Activated CD4-positive, CD25-positive, alpha-beta regulatory T cell treated with anti-CD3 and anti-CD28 coated beads, Interleukin-2, amount 50 U/mL, for 24 hours (primary cell): ENCODE data around the gene TAAR6.
"Not testable (repeated sequence)": the region's sequence is repeated elsewhere in the genome, so short reads cannot be mapped to it uniquely, and the experiment has no call there.

Experiments used
- ATAC-seq, 2 donors: fragments of 150-1000 bp; cut with Tn5 transposase; one replicate each; pipeline ENCODE4 v1.10.0; 2021; ENCODE audit warnings: mild to moderate bottlenecking in 1 of 2, moderate library complexity in 1 of 2

The TAAR6 gene

GRCh38 chr6:132570221-132570777, at the start of gene TAAR6:
TAAR6 (plus strand) TSS chr6:132570322; CDS start chr6:132570322, 0 bp downstream.
- no peak for ATAC-seq

GRCh38 chr6:132520953-132521352, 49.2 kb upstream of the TAAR6 start:
- no peak for ATAC-seq

DNA sequence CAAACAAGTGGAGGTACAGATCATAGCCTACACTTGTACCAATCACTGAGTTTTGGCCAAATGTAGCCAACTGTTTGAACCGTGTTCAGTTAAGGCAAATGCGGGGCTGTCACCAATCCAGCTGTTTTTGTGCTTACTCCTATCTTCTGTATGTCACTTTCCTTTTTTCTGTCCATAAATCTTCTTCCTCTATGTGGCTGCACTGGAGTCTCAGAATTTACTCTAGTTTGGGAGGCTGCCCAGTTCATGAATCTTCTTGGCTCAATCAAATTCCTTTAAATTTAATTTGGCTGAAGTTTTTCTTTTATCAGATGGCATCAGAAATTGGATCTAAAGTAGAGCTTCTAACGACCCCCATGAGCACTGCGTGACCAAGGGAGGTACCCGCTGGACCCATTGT, 45.5 kb upstream of the TAAR6 start:
- no peak for ATAC-seq

- no peak for ATAC-seq
Observed at GRCh38 chr6:132525866-132526265, 44.3 kb upstream of the TAAR6 start.

- no peak for ATAC-seq
Observed at GRCh38 chr6:132526461-132526860, 43.7 kb upstream of the TAAR6 start.

GRCh38 chr6:132527791-132528190, 42.3 kb upstream of the TAAR6 start:
- ATAC-seq: no peak

- peak; percentile 67 to 74 for ATAC-seq
Observed at GRCh38 chr6:132530293-132530974, 39.7 kb upstream of the TAAR6 start.

- not testable (repeated sequence) for ATAC-seq
Observed at GRCh38 chr6:132534546-132534945, 35.6 kb upstream of the TAAR6 start.

GRCh38 chr6:132537145-132537544, 33.0 kb upstream of the TAAR6 start:
- ATAC-seq: no peak

DNA sequence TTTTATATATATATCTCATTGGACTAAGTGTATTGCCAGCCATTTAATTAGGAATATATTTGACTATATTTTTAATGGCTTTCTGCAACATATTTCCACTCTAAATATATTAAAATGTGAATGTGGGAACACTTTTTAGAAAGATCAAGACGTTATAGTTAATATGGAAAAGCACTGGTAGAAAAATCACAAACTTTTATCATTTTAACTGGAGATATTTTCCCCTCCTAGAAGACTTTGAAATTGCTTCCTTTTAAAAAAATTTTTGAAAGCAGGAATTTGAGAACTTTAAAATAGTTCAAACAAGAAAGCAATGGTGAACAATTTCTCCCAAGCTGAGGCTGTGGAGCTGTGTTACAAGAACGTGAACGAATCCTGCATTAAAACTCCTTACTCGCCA, 32.1 kb upstream of the TAAR6 start, which contains the start of gene TAAR9:
TAAR9 (plus strand) TSS at position 301 of the 400 bp plus-strand sequence; CDS start at position 314, 13 bp downstream.
- no peak for ATAC-seq

- ATAC-seq: no peak
Observed at GRCh38 chr6:132544826-132545225, 25.3 kb upstream of the TAAR6 start.

DNA sequence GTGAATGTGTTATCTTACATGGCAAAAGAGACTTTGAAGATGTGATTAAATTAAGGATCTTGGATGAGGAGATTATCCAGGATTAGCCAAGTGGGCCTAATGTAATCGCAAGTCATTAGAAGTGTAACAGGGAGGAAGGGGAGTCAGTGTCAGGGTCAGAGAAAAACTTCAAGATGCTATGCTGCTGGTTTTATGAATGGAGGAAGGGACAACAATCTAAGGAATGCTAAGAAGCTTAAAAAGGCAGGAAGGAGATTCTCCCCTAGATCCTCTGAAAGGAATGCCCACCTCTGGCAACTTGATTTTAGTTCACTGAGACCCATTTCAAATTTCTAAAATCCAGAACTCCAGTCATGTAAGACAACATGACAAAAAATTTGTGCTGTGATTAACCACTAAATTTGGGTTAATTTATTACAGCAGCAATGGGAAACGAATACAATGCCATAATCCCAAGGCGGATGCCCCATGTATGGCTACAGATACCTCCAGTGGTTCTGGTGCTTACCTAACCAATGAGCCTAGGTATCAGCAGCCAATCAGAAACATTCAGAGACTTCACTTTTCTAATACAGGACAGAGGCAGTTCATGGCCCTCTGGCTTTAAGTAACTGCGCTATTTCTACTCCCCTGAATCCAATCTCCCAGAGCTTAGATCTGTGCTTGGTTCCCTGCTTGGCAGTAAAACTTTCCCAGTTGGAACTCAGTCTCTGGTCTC, 21.2 kb upstream of the TAAR6 start:
- ATAC-seq: no peak

GRCh38 chr6:132551214-132551613, 18.9 kb upstream of the TAAR6 start:
- no peak for ATAC-seq

DNA sequence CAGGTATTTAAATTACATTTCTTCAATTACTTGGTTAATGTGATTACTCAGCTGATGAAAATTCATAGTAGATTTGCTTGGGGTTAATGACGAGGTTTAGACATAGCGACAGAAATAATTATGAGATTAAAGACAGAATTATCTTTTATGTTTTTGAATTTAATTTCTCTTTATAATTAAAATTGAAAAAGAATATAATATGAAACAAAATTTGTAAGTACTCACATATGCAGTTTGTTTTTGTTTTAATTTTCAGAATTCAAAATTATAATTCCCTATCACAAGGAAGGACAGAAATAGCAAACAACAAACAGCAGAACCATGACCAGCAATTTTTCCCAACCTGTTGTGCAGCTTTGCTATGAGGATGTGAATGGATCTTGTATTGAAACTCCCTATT, 17.8 kb upstream of the TAAR6 start, which contains the start of gene TAAR8:
TAAR8 (plus strand) TSS at position 301 of the 400 bp plus-strand sequence; CDS start at position 322, 21 bp downstream.
- ATAC-seq: no peak

- not testable (repeated sequence) for ATAC-seq
Observed at GRCh38 chr6:132560087-132560486, 10.0 kb upstream of the TAAR6 start.

- no peak for ATAC-seq
Observed at GRCh38 chr6:132566404-132566803, 3.7 kb upstream of the TAAR6 start.

DNA sequence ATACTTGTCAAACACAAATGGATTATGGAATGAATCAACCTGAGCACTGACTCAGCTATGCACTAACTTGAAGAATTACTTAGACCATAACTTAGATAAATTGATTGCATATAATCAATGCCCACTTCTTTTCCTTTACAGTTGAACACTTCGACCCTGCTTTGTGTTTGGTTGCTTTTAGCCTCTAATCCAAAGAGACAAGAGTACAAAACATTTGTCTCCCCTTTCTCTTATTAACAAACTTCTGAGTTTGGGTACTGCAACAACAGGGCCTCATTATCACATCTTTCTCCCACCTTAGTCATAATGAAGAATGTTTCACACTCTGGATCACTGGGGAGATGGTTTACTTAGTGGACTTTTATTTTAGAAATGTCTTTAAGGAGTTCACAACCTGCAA, 2.6 kb upstream of the TAAR6 start:
- ATAC-seq: no peak

- no peak for ATAC-seq
Observed at GRCh38 chr6:132568611-132569010, 1.5 kb upstream of the TAAR6 start.

DNA sequence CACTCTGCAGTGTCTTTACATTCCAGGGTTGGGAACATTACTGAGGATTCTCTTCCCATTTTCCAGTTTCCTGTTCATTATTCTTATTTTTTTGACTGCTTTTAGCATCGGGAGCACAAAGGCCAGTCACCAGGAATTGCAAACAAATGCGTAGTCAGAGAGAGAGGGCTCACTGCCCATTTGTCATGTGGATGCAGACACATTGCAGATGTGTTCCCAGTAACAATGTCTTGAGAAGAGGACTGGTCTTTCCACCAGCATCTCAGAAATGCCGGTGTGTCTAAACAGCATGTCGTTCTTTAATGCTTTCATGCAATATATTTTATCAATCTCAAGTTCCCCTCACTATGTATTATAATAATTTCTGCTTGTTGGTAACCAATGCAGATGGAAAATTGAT, 952 bp upstream of the TAAR6 start:
- no peak for ATAC-seq

- no peak for ATAC-seq
Observed at GRCh38 chr6:132571774-132572173, 1.7 kb downstream of the TAAR6 start.

DNA sequence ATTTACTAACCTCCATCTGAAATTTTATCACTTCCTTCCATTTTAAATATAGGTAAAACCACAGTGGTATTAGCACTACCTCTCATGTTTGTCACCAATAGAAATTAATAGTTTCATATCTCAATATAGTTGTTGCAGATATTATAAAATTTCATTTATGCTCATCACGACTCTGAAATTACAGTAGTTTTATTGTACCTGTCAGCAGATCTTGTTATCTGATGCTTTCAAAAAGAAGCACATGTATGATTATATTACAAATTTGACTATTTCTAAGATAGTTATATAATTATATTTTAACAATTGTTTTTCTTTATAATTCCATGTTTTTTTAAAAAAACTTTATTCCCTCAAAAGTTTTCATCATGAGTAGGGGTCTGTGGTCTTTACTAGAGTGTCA, 14.6 kb downstream of the TAAR6 start:
- ATAC-seq: no peak

GRCh38 chr6:132587424-132587823, 17.3 kb downstream of the TAAR6 start:
- ATAC-seq: no peak

DNA sequence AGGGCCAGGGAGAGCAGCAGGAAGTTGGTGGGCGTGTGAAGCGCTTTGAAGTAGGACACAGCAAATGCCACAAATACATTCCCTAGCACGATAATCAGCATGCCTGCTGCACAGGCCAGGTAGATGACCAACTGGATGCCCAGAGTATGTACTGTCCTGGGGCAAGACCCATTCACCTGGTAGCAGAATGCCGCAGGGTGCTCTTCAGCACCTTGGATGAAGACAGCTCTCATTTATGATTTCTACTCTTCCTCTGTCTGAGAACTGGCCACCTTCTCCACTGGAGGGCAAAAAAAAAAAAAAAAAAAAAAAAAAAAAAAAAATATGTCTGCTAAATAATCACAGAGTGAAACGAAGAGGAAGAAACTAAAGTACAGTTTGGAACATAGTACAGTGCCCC, 19.3 kb downstream of the TAAR6 start, which contains the start of gene TAAR5:
TAAR5 (minus strand) TSS at position 288 of the 400 bp plus-strand sequence; CDS start at position 233, 55 bp downstream.
- no peak for ATAC-seq

GRCh38 chr6:132590362-132590761, 20.2 kb downstream of the TAAR6 start:
- no peak for ATAC-seq
